Bladder microvascular endothelial cell (primary cell): ENCODE measurements around the gene PATZ1. TPM values are rescaled to one million over a fixed set of nuclear protein-coding genes. Genes with fewer than 3 reads are reported as not detected.

Experiments used
- total RNA-seq: library from RNA; depleted of rRNA; stranded (reverse); fragments of >200 nt; gene quantifications from 2 replicates; pipeline ENCODE4 v1.2.3, GENCODE V29; 2014

The PATZ1 gene
- 8.9 and 18.4 TPM in 2 replicates for total RNA-seq

GRCh38 chr22:31346255-31346732, at the start of gene PATZ1:
Gene PATZ1 (minus strand): TSS chr22:31346346. CDS start chr22:31345602, 744 bp downstream.

GRCh38 chr22:31292236-31292989, 53.7 kb downstream of the PATZ1 start, which contains the start of gene PIK3IP1:
Gene PIK3IP1 (minus strand): TSS chr22:31292488. CDS start chr22:31292344, 144 bp downstream.

Other genes with a start within 250 kb of the PATZ1 start
- 17.5 and 40.7 TPM in 2 replicates for gene SELENOM, start 238.8 kb downstream of the PATZ1 start, total RNA-seq
- gene INPP5J, start 223.4 kb downstream of the PATZ1 start, total RNA-seq = 0.50 TPM in 1 of 2 replicates, not detected in the other
- gene PLA2G3, start 205.8 kb downstream of the PATZ1 start, total RNA-seq = not detected in 2 replicates
- 19.9 and 32.8 TPM in 2 replicates for gene RNF185, start 186.2 kb downstream of the PATZ1 start, total RNA-seq
- 76.1 and 100 TPM in 2 replicates for gene LIMK2, start 134.0 kb downstream of the PATZ1 start, total RNA-seq
- 14.7 and 27.9 TPM in 2 replicates for gene PIK3IP1, start 53.9 kb downstream of the PATZ1 start, total RNA-seq
- gene DRG1, start 53.3 kb upstream of the PATZ1 start, total RNA-seq = 51.6 and 62.4 TPM in 2 replicates
- gene EIF4ENIF1, start 143.5 kb upstream of the PATZ1 start, total RNA-seq = 7.9 and 12.0 TPM in 2 replicates
- gene SFI1, start 150.2 kb upstream of the PATZ1 start, total RNA-seq = 16.2 and 28.3 TPM in 2 replicates